Measurements from ENCODE around the gene BHLHE41.

The BHLHE41 gene

DNA sequence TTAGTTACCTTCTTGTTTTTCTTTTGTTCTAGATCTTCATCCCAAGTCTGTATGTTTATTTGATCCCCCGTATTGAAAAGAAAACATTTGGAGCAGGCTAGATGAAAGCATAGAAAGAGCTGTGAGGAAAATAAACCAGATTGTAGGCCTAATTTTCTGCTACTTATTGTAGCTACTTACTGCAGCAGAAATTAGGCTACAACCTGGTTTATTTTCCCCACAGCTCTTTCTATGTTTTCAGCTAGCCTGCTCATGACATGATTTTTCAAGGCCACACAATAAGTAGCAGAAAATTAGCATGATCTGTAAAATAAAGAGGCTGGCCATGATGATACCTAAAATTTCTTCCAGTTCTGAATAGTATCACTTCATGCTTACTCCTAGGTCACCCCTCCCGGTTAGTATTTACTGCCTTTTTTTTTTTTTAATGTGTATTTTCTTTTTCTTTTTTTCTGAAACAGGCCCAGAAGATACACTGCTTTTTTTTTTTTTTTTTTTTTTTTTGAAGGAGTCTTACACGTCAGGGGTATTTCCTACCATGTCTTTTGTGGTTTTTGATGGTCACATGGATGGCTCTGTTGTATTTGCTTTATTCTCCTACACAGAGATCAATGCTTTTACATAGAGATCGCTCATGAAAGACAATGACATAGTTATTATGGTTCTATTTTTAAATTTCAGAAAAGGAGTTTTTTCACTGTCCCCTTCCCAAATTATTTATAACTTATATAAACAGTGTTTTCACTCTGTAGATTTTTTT, 32.3 kb downstream of the BHLHE41 start:
- H3K27ac ChIP-seq, result no peak overlapping the region
- TF ChIP-seq CTCF (IDR thresholded peaks at IDR 0.05), result no peak
- no peak for TF ChIP-seq ZFX (IDR thresholded peaks at IDR 0.05; ENCODE audit: borderline replicate concordance)

GRCh38 chr12:26091822-26092221, 33.0 kb downstream of the BHLHE41 start:
- TF ChIP-seq CTCF (IDR thresholded peaks at IDR 0.05) (peak; percentile 24; the same call in 1 of the 2 replicates), ZFX (IDR thresholded peaks at IDR 0.05; ENCODE audit: borderline replicate concordance) (no peak)
- H3K27ac ChIP-seq, result no peak overlapping the region

DNA sequence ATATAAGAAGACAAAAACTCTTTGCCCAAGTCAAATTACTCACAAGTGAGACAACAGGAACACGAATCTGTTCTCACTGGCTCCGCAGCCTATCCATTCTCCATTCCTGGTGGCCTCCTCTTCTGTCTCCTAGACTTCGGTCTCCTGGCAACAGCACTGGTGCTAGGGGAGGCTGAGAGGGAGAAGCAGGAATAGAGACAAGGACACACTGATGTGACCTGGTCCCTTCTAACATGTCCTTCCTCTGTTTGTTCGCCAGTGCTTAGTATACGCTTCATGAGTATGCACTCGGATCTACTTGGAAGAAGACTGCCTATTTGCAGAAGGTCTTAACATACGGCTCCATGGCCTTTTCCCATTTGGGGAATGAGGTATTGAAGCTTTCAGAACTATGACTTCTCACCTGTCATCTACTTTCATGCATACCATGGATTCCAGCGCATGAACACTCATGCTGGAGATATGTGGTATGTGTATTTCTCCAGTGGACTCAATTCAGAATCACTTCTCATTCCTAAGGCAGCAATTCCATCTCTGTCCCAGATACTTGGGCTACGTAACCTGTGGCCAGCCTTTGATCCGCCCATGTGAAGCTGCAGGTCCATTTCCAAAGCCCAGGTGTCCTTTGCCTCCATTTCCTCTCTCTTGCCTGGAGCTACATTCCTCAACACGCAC, 33.9 kb downstream of the BHLHE41 start:
- TF ChIP-seq ZFX (IDR thresholded peaks at IDR 0.05; ENCODE audit: borderline replicate concordance) (no peak), CTCF (IDR thresholded peaks at IDR 0.05) (no peak)
- no peak overlapping the region for H3K27ac ChIP-seq

DNA sequence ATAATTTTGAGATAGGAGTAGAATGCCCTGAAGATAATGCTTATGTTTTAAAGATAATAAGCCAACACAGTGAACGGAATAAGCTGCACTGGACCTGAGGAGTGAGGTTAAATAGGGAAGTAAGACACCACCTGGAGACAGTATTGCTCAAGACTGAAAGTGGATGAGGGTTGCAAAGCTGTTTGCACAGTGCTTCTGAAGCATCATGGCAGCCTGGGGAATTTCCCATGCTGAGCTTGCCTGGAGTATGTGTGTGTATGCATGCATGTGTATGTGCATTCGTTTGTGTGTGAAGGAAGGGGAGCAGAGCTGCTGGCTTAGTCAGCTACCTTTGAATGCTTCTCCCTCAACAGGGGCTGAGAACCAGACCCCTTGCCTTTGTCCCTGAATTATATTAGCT, 35.8 kb downstream of the BHLHE41 start:
- TF ChIP-seq ZFX (IDR thresholded peaks at IDR 0.05; ENCODE audit: borderline replicate concordance) (no peak), CTCF (IDR thresholded peaks at IDR 0.05) (no peak)
- H3K27ac ChIP-seq, result no peak overlapping the region

- H3K27ac ChIP-seq, result no peak overlapping the region
- no peak for TF ChIP-seq CTCF (IDR thresholded peaks at IDR 0.05)
- TF ChIP-seq ZFX (IDR thresholded peaks at IDR 0.05; ENCODE audit: borderline replicate concordance), result no peak
Observed at GRCh38 chr12:26086936-26087335, 37.9 kb downstream of the BHLHE41 start.

GRCh38 chr12:26080911-26081310, 43.9 kb downstream of the BHLHE41 start:
- H3K27ac ChIP-seq, result no peak overlapping the region
- TF ChIP-seq CTCF (IDR thresholded peaks at IDR 0.05), result no peak
- TF ChIP-seq ZFX (IDR thresholded peaks at IDR 0.05; ENCODE audit: borderline replicate concordance), result no peak
